Left ventricle myocardium inferior (tissue), 1 donor: ENCODE results near the gene NANOG. TPM values are rescaled to one million over a fixed set of nuclear protein-coding genes. Genes with fewer than 3 reads are reported as not detected.
"Not testable (repeated sequence)": the region's sequence is repeated elsewhere in the genome, so short reads cannot be mapped to it uniquely, and the experiment has no call there.

ENCODE experiments used
- DNase-seq: peaks from one replicate; pipeline ENCODE4 v3.0.0-alpha.2; 2020
- H3K27ac ChIP-seq: fragments of 200-600 bp; replicated peaks from 2 replicates; pipeline ENCODE4 v1.8.0; 2021
- H3K27me3 ChIP-seq: fragments of 200-600 bp; 2 replicates; pipeline ENCODE4 v1.8.0; 2021; ENCODE audit warnings: low read depth
- H3K36me3 ChIP-seq: fragments of 200-600 bp; 2 replicates; pipeline ENCODE4 v1.8.0; 2021
- H3K4me1 ChIP-seq: fragments of 200-600 bp; 2 replicates; pipeline ENCODE4 v1.8.0; 2021
- H3K4me3 ChIP-seq: fragments of 200-600 bp; 2 replicates; pipeline ENCODE4 v1.8.0; 2021; ENCODE audit warnings: mild to moderate bottlenecking, moderate library complexity
- H3K9me3 ChIP-seq: fragments of 200-600 bp; replicated peaks from 2 replicates; pipeline ENCODE4 v1.8.0; 2021
- intact Hi-C: fragments of 100-400 bp; cut with micrococcal nuclease; formaldehyde crosslinking; loops from one replicate; pipeline ENCODE4 v1.11.0; 2022
- total RNA-seq: library from RNA; stranded (reverse); fragmentation: NEBNext Ultra II Directional; extraction: Animal tissue kit (Norgen Biotek cat#: 25700); gene quantifications from one replicate; pipeline ENCODE4 v1.2.1, GENCODE V29; 2021
- TF ChIP-seq, protein P1 (sequence below): fragments of 200-600 bp; IDR thresholded peaks from 2 replicates; pipeline ENCODE4 v1.8.0; 2021; ENCODE audit warnings: antibody characterized with exemption, mild to moderate bottlenecking, borderline replicate concordance
- donor health status: DM: no; HTN: yes; CAD: no; lungs with severe emphysema.

Gene NANOG
- total RNA-seq, 1 donor from 2014 or later = not detected

- Histone ChIP-seq H3K4me1 (no peaks in the 10 kb centered on the region), H3K9me3 (no peaks in the 10 kb centered on the region), H3K36me3 (no peaks in the 10 kb centered on the region), H3K27ac (no peak overlapping the region), H3K27me3 (peaks cover under 1% of the 10 kb centered on the region), H3K4me3 (no peak overlapping the region)
- TF ChIP-seq, protein P1, sequence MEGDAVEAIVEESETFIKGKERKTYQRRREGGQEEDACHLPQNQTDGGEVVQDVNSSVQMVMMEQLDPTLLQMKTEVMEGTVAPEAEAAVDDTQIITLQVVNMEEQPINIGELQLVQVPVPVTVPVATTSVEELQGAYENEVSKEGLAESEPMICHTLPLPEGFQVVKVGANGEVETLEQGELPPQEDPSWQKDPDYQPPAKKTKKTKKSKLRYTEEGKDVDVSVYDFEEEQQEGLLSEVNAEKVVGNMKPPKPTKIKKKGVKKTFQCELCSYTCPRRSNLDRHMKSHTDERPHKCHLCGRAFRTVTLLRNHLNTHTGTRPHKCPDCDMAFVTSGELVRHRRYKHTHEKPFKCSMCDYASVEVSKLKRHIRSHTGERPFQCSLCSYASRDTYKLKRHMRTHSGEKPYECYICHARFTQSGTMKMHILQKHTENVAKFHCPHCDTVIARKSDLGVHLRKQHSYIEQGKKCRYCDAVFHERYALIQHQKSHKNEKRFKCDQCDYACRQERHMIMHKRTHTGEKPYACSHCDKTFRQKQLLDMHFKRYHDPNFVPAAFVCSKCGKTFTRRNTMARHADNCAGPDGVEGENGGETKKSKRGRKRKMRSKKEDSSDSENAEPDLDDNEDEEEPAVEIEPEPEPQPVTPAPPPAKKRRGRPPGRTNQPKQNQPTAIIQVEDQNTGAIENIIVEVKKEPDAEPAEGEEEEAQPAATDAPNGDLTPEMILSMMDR = no peak
- DNase-seq = no peak
- intact Hi-C loops = no loop called here
Measured at GRCh38 chr12:7833831-7834230, 44.6 kb downstream of the NANOG start.

- no peak for DNase-seq
- no peaks in the 10 kb centered on the region for H3K4me1 ChIP-seq
- H3K27ac ChIP-seq = no peak overlapping the region
- H3K36me3 ChIP-seq = no peaks in the 10 kb centered on the region
- intact Hi-C loops = no loop called here
- no peaks in the 10 kb centered on the region for H3K9me3 ChIP-seq
- no peak overlapping the region for H3K4me3 ChIP-seq
- H3K27me3 ChIP-seq = no peaks in the 10 kb centered on the region
- TF ChIP-seq, protein P1 = no peak
Measured at GRCh38 chr12:7834701-7835100, 45.5 kb downstream of the NANOG start.

DNA sequence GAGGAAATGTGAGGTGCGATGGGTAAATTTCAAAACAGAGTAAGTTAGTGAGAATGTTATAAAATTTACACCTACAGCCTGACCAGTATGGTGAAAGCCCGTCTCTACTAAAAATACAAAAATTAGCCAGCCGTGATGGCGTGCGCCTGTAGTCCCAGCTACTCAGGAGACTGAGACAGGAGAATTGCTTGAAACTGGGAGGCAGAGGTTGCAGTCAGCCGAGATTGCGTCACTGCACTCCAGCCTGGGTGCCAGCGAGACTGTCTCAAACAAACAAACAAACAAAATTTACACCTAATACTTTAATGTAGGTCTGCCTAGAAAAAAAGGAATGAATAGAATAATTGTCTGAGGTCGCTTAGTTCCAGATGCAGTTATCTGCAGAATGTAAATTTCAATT lies 45.9 kb downstream of the NANOG start:
- Histone ChIP-seq H3K4me3 (no peak overlapping the region), H3K27me3 (peaks cover 2% of the 10 kb centered on the region), H3K9me3 (no peaks in the 10 kb centered on the region), H3K4me1 (no peaks in the 10 kb centered on the region), H3K27ac (no peak overlapping the region), H3K36me3 (no peaks in the 10 kb centered on the region)
- TF ChIP-seq, protein P1 = no peak
- intact Hi-C loops = no loop called here
- DNase-seq = no peak

- no peak overlapping the region for H3K27ac ChIP-seq
Measured at GRCh38 chr12:7835766-7836165, 46.6 kb downstream of the NANOG start.

DNA sequence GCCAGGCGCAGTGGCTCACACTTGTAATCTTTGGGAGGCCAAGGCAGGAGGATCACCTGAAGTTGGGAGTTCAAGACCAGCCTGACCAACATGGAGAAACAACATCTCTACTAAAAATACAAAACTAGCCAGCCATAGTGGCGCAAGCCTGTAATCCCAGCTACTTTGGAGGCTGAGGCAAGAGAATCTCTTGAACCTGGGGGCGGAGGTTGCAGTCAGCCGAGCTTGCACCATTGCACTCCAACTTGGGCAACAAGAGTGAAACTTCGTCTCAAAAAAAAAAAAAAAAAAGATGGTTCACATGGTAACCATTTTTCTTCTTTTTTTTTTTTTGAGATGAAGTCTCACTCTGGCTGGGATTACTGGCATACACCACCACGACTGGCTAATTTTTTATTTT lies 48.2 kb downstream of the NANOG start:
- no peak for DNase-seq
- H3K36me3 ChIP-seq = no peaks in the 10 kb centered on the region
- no peak overlapping the region for H3K27ac ChIP-seq
- H3K4me3 ChIP-seq = no peak overlapping the region
- no peaks in the 10 kb centered on the region for H3K9me3 ChIP-seq
- peaks cover 25% of the 10 kb centered on the region for H3K27me3 ChIP-seq
- TF ChIP-seq, protein P1 = no peak
- intact Hi-C loops = no loop called here
- H3K4me1 ChIP-seq = no peaks in the 10 kb centered on the region

More at GRCh38 chr12:7835766-7836165, 46.6 kb downstream of the NANOG start:
- no peaks in the 10 kb centered on the region for H3K36me3 ChIP-seq
- H3K4me1 ChIP-seq = no peaks in the 10 kb centered on the region
- H3K4me3 ChIP-seq = no peak overlapping the region
- intact Hi-C loops = no loop called here
- no peak for DNase-seq
- H3K27me3 ChIP-seq = peaks cover 9% of the 10 kb centered on the region
- TF ChIP-seq, protein P1 = no peak
- no peaks in the 10 kb centered on the region for H3K9me3 ChIP-seq

- H3K4me3 ChIP-seq, H3K4me1 ChIP-seq, H3K27ac ChIP-seq, H3K9me3 ChIP-seq, intact Hi-C loops, H3K36me3 ChIP-seq: not testable (repeated sequence)
- DNase-seq = peak; percentile 25
- peaks cover 30% of the 10 kb centered on the region for H3K27me3 ChIP-seq
Measured at GRCh38 chr12:7839226-7839625, 50.0 kb downstream of the NANOG start.

DNA sequence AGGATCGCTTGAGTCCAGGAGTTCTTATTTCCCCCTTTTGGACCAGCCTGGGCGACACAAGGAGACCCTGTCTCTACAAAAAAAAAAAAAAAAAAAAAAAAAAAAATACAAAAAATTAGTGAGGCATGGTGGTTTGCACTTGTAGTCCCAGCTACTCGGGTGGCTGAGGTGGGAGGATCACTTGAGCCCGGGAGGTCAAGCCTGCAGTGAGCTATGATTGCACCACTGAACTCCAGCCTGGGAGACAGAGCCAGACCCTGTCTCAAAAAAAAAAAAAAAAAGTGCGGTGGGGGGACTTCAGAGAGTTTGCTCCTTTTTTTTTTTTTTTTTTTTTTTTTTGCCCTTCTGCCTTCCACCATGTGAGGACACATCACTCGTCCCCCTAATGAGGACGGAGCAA lies 50.6 kb downstream of the NANOG start:
- H3K4me1 ChIP-seq, DNase-seq, H3K9me3 ChIP-seq, intact Hi-C loops, H3K4me3 ChIP-seq, H3K27ac ChIP-seq, H3K36me3 ChIP-seq: not testable (repeated sequence)
- peaks cover 36% of the 10 kb centered on the region for H3K27me3 ChIP-seq

- H3K27ac ChIP-seq, H3K36me3 ChIP-seq, intact Hi-C loops, H3K4me3 ChIP-seq, H3K4me1 ChIP-seq, H3K9me3 ChIP-seq, DNase-seq: not testable (repeated sequence)
- peaks cover 47% of the 10 kb centered on the region for H3K27me3 ChIP-seq
Measured at GRCh38 chr12:7842444-7842843, 53.2 kb downstream of the NANOG start.

- H3K4me1 ChIP-seq, H3K4me3 ChIP-seq, H3K27ac ChIP-seq, intact Hi-C loops, H3K9me3 ChIP-seq, H3K36me3 ChIP-seq, DNase-seq: not testable (repeated sequence)
- H3K27me3 ChIP-seq = peaks cover 47% of the 10 kb centered on the region
Measured at GRCh38 chr12:7843149-7843548, 53.9 kb downstream of the NANOG start.
